Astrocyte of the cerebellum (primary cell): ENCODE measurements around the gene RDH5.

Experiments used
- DNase-seq: peaks from one replicate; pipeline ENCODE4 v3.0.0-alpha.2; 2011; ENCODE audit warnings: low read depth
- H3K4me3 ChIP-seq: 2 replicates; pipeline ENCODE4 v1.5.1; 2011; ENCODE audit warnings: mild to moderate bottlenecking, low read depth, low read length, moderate library complexity
- CTCF ChIP-seq: IDR thresholded peaks from 2 replicates; pipeline ENCODE4 v1.5.1; 2012; ENCODE audit warnings: low read length, low read depth, moderate library complexity, mild to moderate bottlenecking; ENCODE audit errors: missing control alignments
- in situ Hi-C: cut with HindIII; loops from 2 replicates; pipeline ENCODE4 v1.10.0; 2017; ENCODE audit warnings: low sequenced_read_pairs

The RDH5 gene

GRCh38 chr12:55723516-55724225, 3.5 kb downstream of the RDH5 start:
- no peak for DNase-seq
- in situ Hi-C loops, result no loop called here
- no peak overlapping the region for H3K4me3 ChIP-seq
- no peak for TF ChIP-seq CTCF

DNA sequence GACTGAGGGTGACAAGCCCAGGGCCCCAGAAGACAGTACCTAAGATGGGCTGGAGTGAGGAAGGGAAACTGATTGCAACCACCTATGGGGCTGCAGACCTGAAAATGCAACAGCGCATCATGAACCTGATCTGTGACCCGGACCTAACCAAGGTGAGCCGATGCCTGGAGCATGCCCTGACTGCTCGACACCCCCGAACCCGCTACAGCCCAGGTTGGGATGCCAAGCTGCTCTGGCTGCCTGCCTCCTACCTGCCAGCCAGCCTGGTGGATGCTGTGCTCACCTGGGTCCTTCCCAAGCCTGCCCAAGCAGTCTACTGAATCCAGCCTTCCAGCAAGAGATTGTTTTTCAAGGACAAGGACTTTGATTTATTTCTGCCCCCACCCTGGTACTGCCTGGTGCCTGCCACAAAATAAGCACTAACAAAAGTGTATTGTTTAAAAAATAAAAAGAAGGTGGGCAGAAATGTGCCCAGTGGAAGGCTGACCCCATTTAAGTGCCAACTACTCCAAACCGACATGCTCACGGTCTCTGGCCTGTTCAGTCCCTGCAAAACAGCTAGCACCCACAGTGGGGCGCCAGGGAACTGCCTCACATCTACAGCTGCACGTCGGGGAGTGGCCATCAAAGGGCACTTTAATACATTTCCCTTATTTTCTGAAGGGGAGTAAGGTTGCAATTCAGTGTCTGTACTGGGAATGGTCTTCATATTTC, 4.2 kb downstream of the RDH5 start:
- no peak for DNase-seq
- H3K4me3 ChIP-seq, result no peak overlapping the region
- peak; percentile 77 for TF ChIP-seq CTCF
- in situ Hi-C loops, result no loop called here

GRCh38 chr12:55724940-55725309, 4.7 kb downstream of the RDH5 start:
- in situ Hi-C loops, result no loop called here
- no peak for TF ChIP-seq CTCF
- H3K4me3 ChIP-seq, result no peak overlapping the region
- DNase-seq, result no peak

GRCh38 chr12:55725556-55725955, 5.4 kb downstream of the RDH5 start:
- no peak for DNase-seq
- peak overlapping the region; percentile 89 for H3K4me3 ChIP-seq
- in situ Hi-C loops, result no loop called here
- no peak for TF ChIP-seq CTCF

- TF ChIP-seq CTCF, result no peak
- no peak for DNase-seq
- peak overlapping the region; percentile 89 for H3K4me3 ChIP-seq
- in situ Hi-C loops, result no loop called here
These were observed 6.8 kb downstream of the RDH5 start for GRCh38 chr12:55726971-55727370.

- H3K4me3 ChIP-seq, result peak overlapping the region; percentile 89
- no peak for TF ChIP-seq CTCF
- in situ Hi-C loops, result no loop called here
These were observed 7.5 kb downstream of the RDH5 start for GRCh38 chr12:55727643-55728185.

More at GRCh38 chr12:55727643-55728185, 7.5 kb downstream of the RDH5 start:
- no peak for DNase-seq
